GM23338 (cell line): ENCODE measurements around the gene TTC28. TPM values are rescaled to one million over a fixed set of nuclear protein-coding genes. Genes with fewer than 3 reads are reported as not detected.

ENCODE experiments used
- ATAC-seq: fragments of 200-7000 bp; cut with Tn5 transposase; 3 replicates; pipeline ENCODE4 v1.9.1; 2020
- DNase-seq: peaks from one replicate; pipeline ENCODE4 v3.0.0-alpha.2; 2015; ENCODE audit warnings: low spot score
- H2AFZ ChIP-seq: fragments of 200-600 bp; sonication (generic); 2 replicates; pipeline ENCODE4 v1.8.0; 2016; ENCODE audit warnings: antibody characterized with exemption, mild to moderate bottlenecking, moderate library complexity
- H3F3A ChIP-seq: fragments of 200-600 bp; sonication (generic); replicated peaks from 2 replicates; pipeline ENCODE4 v1.8.0; 2017; ENCODE audit warnings: antibody characterized with exemption, mixed run types, low read depth
- H3K27ac ChIP-seq: fragments of 200-600 bp; sonication (generic); 2 replicates; pipeline ENCODE4 v1.6.1; 2016; ENCODE audit warnings: low read depth
- H3K27me3 ChIP-seq: fragments of 200-600 bp; sonication (generic); 2 replicates; pipeline ENCODE4 v1.8.0; 2016; ENCODE audit warnings: mild to moderate bottlenecking, mixed run types, moderate library complexity; ENCODE audit not compliant: insufficient read depth
- H3K36me3 ChIP-seq: fragments of 200-600 bp; sonication (generic); 2 replicates; pipeline ENCODE4 v1.8.0; 2016; ENCODE audit warnings: mild to moderate bottlenecking; ENCODE audit not compliant: insufficient read depth
- H3K4me1 ChIP-seq: fragments of 200-600 bp; sonication (generic); 2 replicates; pipeline ENCODE4 v1.8.0; 2016; ENCODE audit warnings: mild to moderate bottlenecking, moderate library complexity; ENCODE audit not compliant: insufficient read depth
- H3K4me2 ChIP-seq: fragments of 200-600 bp; sonication (generic); 2 replicates; pipeline ENCODE4 v1.7.1; 2017; ENCODE audit warnings: mixed run types
- H3K4me3 ChIP-seq: fragments of 200-600 bp; sonication (generic); 2 replicates; pipeline ENCODE4 v1.6.1; 2016; ENCODE audit warnings: mixed run types
- H3K79me2 ChIP-seq: fragments of 200-600 bp; sonication (generic); replicated peaks from 2 replicates; pipeline ENCODE4 v1.8.0; 2017; ENCODE audit warnings: mild to moderate bottlenecking; ENCODE audit not compliant: insufficient read depth
- H3K9me2 ChIP-seq: fragments of 200-600 bp; sonication (generic); 2 replicates; pipeline ENCODE4 v1.8.0; 2017; ENCODE audit not compliant: insufficient read depth
- H4K20me1 ChIP-seq: fragments of 200-600 bp; sonication (generic); replicated peaks from 2 replicates; pipeline ENCODE4 v1.8.0; 2017; ENCODE audit warnings: mild to moderate bottlenecking; ENCODE audit not compliant: insufficient read depth
- H3K27ac Mint-ChIP-seq: 2 replicates; pipeline ENCODE4 v1.8.0; 2020; ENCODE audit warnings: inconsistent platforms, mild to moderate bottlenecking, moderate library complexity, mixed read lengths
- H3K27me3 Mint-ChIP-seq: 3 replicates; pipeline ENCODE4 v1.8.0; 2022; ENCODE audit warnings: low read depth, mild to moderate bottlenecking, moderate library complexity, mixed read lengths, inconsistent platforms; ENCODE audit not compliant: insufficient read depth, poor library complexity
- H3K36me3 Mint-ChIP-seq: 3 replicates; pipeline ENCODE4 v1.8.0; 2021; ENCODE audit warnings: low read depth, mild to moderate bottlenecking, inconsistent platforms, moderate library complexity, mixed read lengths
- H3K4me1 Mint-ChIP-seq: 3 replicates; pipeline ENCODE4 v1.8.0; 2020; ENCODE audit warnings: mild to moderate bottlenecking, inconsistent platforms, mixed read lengths
- H3K4me3 Mint-ChIP-seq: 3 replicates; pipeline ENCODE4 v1.8.0; 2021; ENCODE audit warnings: moderate library complexity, mild to moderate bottlenecking, inconsistent platforms, mixed read lengths
- H3K9me3 Mint-ChIP-seq: 3 replicates; pipeline ENCODE4 v1.8.0; 2020; ENCODE audit warnings: moderate library complexity, mild to moderate bottlenecking, inconsistent platforms, mixed read lengths
- CREB1 ChIP-seq: fragments of 250-450 bp; sonication (Bioruptor Pico); IDR thresholded peaks from 2 replicates; pipeline ENCODE4 v1.5.0; 2020; ENCODE audit warnings: low read depth, mild to moderate bottlenecking, moderate library complexity
- CTCF ChIP-seq, 2 experiments: fragments of 200-600 bp in 1 of 2; sonication (generic) in 1 of 2; conservative IDR thresholded peaks; 2 replicates each; pipeline versions ENCODE4 v1.5.1 to v1.6.1; 2016 to 2017; ENCODE audit warnings: antibody characterized with exemption in 2 of 2, low read depth in 2 of 2, mild to moderate bottlenecking in 2 of 2, moderate library complexity in 1 of 2
- EZH2 ChIP-seq: fragments of 200-600 bp; sonication (generic); IDR thresholded peaks from one replicate; pipeline ENCODE4 v1.8.0; 2017; ENCODE audit warnings: antibody characterized with exemption, mild to moderate bottlenecking, low read depth; ENCODE audit not compliant: unreplicated experiment
- NANOG ChIP-seq: IDR thresholded peaks from 2 replicates; pipeline ENCODE4 v1.6.1; 2016; ENCODE audit warnings: antibody characterized with exemption, borderline replicate concordance
- POLR2AphosphoS5 ChIP-seq: IDR thresholded peaks from 2 replicates; pipeline ENCODE4 v1.6.1; 2016; ENCODE audit warnings: antibody characterized with exemption, low read depth
- polyA plus RNA-seq: library from polyadenylated mRNA; unstranded; fragments of >200 nt; fragmentation: Nextera tagmentation; extraction: Ambion mirVana; gene quantifications from 2 replicates; pipeline ENCODE4 v1.2.1, GENCODE V29; 2016
- total RNA-seq: library from RNA; depleted of rRNA; stranded (reverse); fragments of >200 nt; shearing (Covaris generic); gene quantifications from 2 replicates; pipeline ENCODE4 v1.2.3, GENCODE V29; 2014
- TF ChIP-seq, protein P1 (sequence below): IDR thresholded peaks from 2 replicates; pipeline ENCODE4 v1.6.1; 2016; ENCODE audit warnings: antibody characterized with exemption
- TF ChIP-seq, protein P2 (sequence below): IDR thresholded peaks from one replicate; pipeline ENCODE4 v1.6.1; 2018; ENCODE audit warnings: antibody characterized with exemption; ENCODE audit not compliant: unreplicated experiment

The TTC28 gene
- total and polyA plus RNA-seq, 2 experiments from 2014 or later, result 4.5 to 16.1 TPM

DNA sequence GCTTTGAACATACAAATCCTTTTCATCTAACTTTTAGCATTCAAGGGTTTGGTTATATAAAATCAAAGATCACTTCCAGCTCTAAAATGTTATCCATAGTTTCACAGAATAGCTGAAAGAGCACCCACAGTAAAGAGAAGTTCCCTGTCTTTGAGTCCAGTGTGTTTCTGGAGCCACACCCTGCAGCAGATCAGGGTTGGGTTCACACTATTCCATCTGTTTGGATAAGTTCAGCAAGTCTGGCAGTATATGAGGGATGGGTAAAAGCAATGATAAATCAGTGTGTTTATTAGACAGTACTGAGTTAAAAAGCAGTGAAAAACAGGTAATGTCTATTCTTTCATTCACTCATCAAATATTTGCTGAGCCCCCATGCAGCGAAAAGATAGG, 624.8 kb downstream of the TTC28 start:
- no peaks in the 10 kb centered on the region for H3K79me2 ChIP-seq
- no peaks in the 10 kb centered on the region for H3K27me3 ChIP-seq
- DNase-seq, result no peak
- H3K36me3 ChIP-seq, result no peaks in the 10 kb centered on the region
- H3K9me2 ChIP-seq, result no peaks in the 10 kb centered on the region
- ATAC-seq, result no peak
- H3K4me1 ChIP-seq, result no peaks in the 10 kb centered on the region; the same call in 1 of the 2 replicates
- Mint-ChIP-seq H3K36me3 (no peaks in the 10 kb centered on the region), H3K4me3 (no peak overlapping the region), H3K27ac (no peak overlapping the region), H3K4me1 (peaks cover 10% of the 10 kb centered on the region; the same call in 2 of the 3 replicates), H3K27me3 (no peaks in the 10 kb centered on the region), H3K9me3 (no peaks in the 10 kb centered on the region)
- H2AFZ ChIP-seq, result no peak overlapping the region
- H3K27ac ChIP-seq, result no peak overlapping the region
- no peaks in the 10 kb centered on the region; the same call in 1 of the 2 replicates for H4K20me1 ChIP-seq
- no peak for TF ChIP-seq CTCF (conservative IDR thresholded peaks at IDR 0.05; ENCODE audit: low read depth in 2 of 2)
- TF ChIP-seq, protein P1, sequence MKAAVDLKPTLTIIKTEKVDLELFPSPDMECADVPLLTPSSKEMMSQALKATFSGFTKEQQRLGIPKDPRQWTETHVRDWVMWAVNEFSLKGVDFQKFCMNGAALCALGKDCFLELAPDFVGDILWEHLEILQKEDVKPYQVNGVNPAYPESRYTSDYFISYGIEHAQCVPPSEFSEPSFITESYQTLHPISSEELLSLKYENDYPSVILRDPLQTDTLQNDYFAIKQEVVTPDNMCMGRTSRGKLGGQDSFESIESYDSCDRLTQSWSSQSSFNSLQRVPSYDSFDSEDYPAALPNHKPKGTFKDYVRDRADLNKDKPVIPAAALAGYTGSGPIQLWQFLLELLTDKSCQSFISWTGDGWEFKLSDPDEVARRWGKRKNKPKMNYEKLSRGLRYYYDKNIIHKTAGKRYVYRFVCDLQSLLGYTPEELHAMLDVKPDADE, result no peak
- TF ChIP-seq NANOG, result no peak
- TF ChIP-seq, protein P2, sequence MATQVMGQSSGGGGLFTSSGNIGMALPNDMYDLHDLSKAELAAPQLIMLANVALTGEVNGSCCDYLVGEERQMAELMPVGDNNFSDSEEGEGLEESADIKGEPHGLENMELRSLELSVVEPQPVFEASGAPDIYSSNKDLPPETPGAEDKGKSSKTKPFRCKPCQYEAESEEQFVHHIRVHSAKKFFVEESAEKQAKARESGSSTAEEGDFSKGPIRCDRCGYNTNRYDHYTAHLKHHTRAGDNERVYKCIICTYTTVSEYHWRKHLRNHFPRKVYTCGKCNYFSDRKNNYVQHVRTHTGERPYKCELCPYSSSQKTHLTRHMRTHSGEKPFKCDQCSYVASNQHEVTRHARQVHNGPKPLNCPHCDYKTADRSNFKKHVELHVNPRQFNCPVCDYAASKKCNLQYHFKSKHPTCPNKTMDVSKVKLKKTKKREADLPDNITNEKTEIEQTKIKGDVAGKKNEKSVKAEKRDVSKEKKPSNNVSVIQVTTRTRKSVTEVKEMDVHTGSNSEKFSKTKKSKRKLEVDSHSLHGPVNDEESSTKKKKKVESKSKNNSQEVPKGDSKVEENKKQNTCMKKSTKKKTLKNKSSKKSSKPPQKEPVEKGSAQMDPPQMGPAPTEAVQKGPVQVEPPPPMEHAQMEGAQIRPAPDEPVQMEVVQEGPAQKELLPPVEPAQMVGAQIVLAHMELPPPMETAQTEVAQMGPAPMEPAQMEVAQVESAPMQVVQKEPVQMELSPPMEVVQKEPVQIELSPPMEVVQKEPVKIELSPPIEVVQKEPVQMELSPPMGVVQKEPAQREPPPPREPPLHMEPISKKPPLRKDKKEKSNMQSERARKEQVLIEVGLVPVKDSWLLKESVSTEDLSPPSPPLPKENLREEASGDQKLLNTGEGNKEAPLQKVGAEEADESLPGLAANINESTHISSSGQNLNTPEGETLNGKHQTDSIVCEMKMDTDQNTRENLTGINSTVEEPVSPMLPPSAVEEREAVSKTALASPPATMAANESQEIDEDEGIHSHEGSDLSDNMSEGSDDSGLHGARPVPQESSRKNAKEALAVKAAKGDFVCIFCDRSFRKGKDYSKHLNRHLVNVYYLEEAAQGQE, result no peak
- no peak for TF ChIP-seq POLR2AphosphoS5
- TF ChIP-seq EZH2, result no peak
- no peak for TF ChIP-seq CREB1
- no peak overlapping the region for H3K4me2 ChIP-seq
- H3K4me3 ChIP-seq, result no peak overlapping the region
- no peaks in the 10 kb centered on the region for H3F3A ChIP-seq
